ENCODE data around the gene TBC1D1.

The TBC1D1 gene

GRCh38 chr4:38155589-38156294, 264.9 kb downstream of the TBC1D1 start:
- no peak for DNase-seq

- no peak for DNase-seq
Observed at GRCh38 chr4:38157592-38157991, 266.7 kb downstream of the TBC1D1 start.

GRCh38 chr4:38160487-38161207, 269.8 kb downstream of the TBC1D1 start:
- peak; percentile 19 for DNase-seq

GRCh38 chr4:38161208-38162113, 270.6 kb downstream of the TBC1D1 start:
- no peak for DNase-seq

- no peak for DNase-seq
Observed at GRCh38 chr4:38162240-38162784, 271.4 kb downstream of the TBC1D1 start.

GRCh38 chr4:38163216-38164006, 272.5 kb downstream of the TBC1D1 start:
- DNase-seq, result no peak

- no peak for DNase-seq
Observed at GRCh38 chr4:38164346-38164745, 273.5 kb downstream of the TBC1D1 start.

- DNase-seq, result no peak
Observed at GRCh38 chr4:38166082-38166481, 275.2 kb downstream of the TBC1D1 start.

- no peak for DNase-seq
Observed at GRCh38 chr4:38166768-38167167, 275.9 kb downstream of the TBC1D1 start.

- DNase-seq, result no peak
Observed at GRCh38 chr4:38167973-38168372, 277.1 kb downstream of the TBC1D1 start.

- no peak for DNase-seq
Observed at GRCh38 chr4:38169524-38169923, 278.6 kb downstream of the TBC1D1 start.

- no peak for DNase-seq
Observed at GRCh38 chr4:38170338-38171169, 279.7 kb downstream of the TBC1D1 start.

GRCh38 chr4:38172078-38172477, 281.2 kb downstream of the TBC1D1 start:
- no peak for DNase-seq

GRCh38 chr4:38173935-38174518, 283.1 kb downstream of the TBC1D1 start:
- no peak for DNase-seq

- no peak for DNase-seq
Observed at GRCh38 chr4:38174801-38175200, 283.9 kb downstream of the TBC1D1 start.

- no peak for DNase-seq
Observed at GRCh38 chr4:38176165-38176564, 285.3 kb downstream of the TBC1D1 start.

- no peak for DNase-seq
Observed at GRCh38 chr4:38177035-38177546, 286.2 kb downstream of the TBC1D1 start.

GRCh38 chr4:38177641-38178391, 286.9 kb downstream of the TBC1D1 start:
- DNase-seq, result no peak

GRCh38 chr4:38178392-38178995, 287.6 kb downstream of the TBC1D1 start:
- no peak for DNase-seq
